Stimulated activated CD8-positive, alpha-beta memory T cell treated with anti-CD3 and anti-CD28 coated beads, Interleukin-12 subunit alpha, Interleukin-12 subunit beta, amount 100 ng/mL, for 4 hours (primary cell): Measurements from ENCODE around the gene C1QTNF8.
"Not testable (repeated sequence)": the region's sequence is repeated elsewhere in the genome, so short reads cannot be mapped to it uniquely, and the experiment has no call there.

ENCODE experiments used
- DNase-seq: peaks from one replicate; pipeline ENCODE4 v3.0.0-alpha.2; 2020; ENCODE audit warnings: low read depth

Gene C1QTNF8

GRCh38 chr16:1093284-1094123, 2.5 kb downstream of the C1QTNF8 start:
- DNase-seq = no peak

- not testable (repeated sequence) for DNase-seq
These were observed 3.3 kb downstream of the C1QTNF8 start for GRCh38 chr16:1092685-1093283.

- no peak for DNase-seq
These were observed 4.0 kb downstream of the C1QTNF8 start for GRCh38 chr16:1091992-1092552.

GRCh38 chr16:1090620-1091587, 5.1 kb downstream of the C1QTNF8 start:
- no peak for DNase-seq

GRCh38 chr16:1089822-1090619, 6.0 kb downstream of the C1QTNF8 start:
- DNase-seq = no peak

GRCh38 chr16:1089439-1089821, 6.6 kb downstream of the C1QTNF8 start:
- no peak for DNase-seq

- DNase-seq = no peak
These were observed 7.5 kb downstream of the C1QTNF8 start for GRCh38 chr16:1088295-1089170.

GRCh38 chr16:1086443-1086842, 9.6 kb downstream of the C1QTNF8 start:
- DNase-seq = not testable (repeated sequence)

- DNase-seq = no peak
These were observed 11.1 kb downstream of the C1QTNF8 start for GRCh38 chr16:1084971-1085370.

- DNase-seq = no peak
These were observed 12.9 kb downstream of the C1QTNF8 start for GRCh38 chr16:1082952-1083675.

GRCh38 chr16:1082266-1082951, 13.6 kb downstream of the C1QTNF8 start:
- no peak for DNase-seq

GRCh38 chr16:1081734-1082265, 14.2 kb downstream of the C1QTNF8 start:
- DNase-seq = no peak

GRCh38 chr16:1080801-1081733, 15.0 kb downstream of the C1QTNF8 start:
- no peak for DNase-seq

- DNase-seq = no peak
These were observed 16.1 kb downstream of the C1QTNF8 start for GRCh38 chr16:1079786-1080525.

- DNase-seq = no peak
These were observed 16.7 kb downstream of the C1QTNF8 start for GRCh38 chr16:1079341-1079740.

GRCh38 chr16:1078579-1079021, 17.4 kb downstream of the C1QTNF8 start:
- no peak for DNase-seq
